ENCODE results near the gene PSAPL1.

Gene PSAPL1

DNA sequence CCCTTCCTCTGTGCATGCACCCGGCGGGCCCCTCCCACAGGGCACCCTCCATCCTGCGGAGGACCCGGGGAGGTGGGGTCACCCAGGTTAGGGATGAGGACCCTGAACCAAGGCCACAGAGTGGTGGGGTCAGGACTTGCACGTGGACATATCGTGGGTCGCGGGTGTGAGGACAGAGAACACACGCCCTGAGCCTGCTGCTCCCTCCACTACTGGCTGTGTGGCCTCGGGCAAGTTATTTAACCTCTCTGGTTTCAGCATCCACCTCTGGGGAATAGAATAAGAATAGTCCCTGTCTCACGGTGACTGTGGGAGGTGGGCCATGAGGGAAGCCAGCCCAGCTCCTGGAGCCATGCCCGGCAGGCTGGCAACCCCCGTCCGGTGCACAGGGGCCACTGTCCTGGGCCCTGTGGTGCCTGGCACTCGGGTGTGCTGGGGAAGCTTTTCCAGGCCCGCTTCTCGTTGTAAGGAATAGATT is 5.1 kb downstream of the PSAPL1 start:
- H2AFZ ChIP-seq (ENCODE audit: low read depth) = no peak overlapping the region
- no peaks in the 10 kb centered on the region for H4K20me1 ChIP-seq (ENCODE audit: insufficient read depth)
- no peaks in the 10 kb centered on the region for H3K79me2 ChIP-seq (ENCODE audit: insufficient read depth, low read depth)
- H3K4me3 ChIP-seq (IDR thresholded peaks at IDR 0.05; ENCODE audit: insufficient read depth, low read depth, low read length) = no peak overlapping the region
- no peak overlapping the region for H3K4me2 ChIP-seq
- H3K9ac ChIP-seq = no peak overlapping the region
- H3K36me3 ChIP-seq (ENCODE audit: insufficient read depth) = no peaks in the 10 kb centered on the region
- H3K27me3 ChIP-seq (ENCODE audit: insufficient read depth, low read depth) = peaks cover 2% of the 10 kb centered on the region; the same call in 1 of the 2 replicates
- no peaks in the 10 kb centered on the region for H3K4me1 ChIP-seq (ENCODE audit: low read depth, poor library complexity, severe bottlenecking)
- H3K27ac ChIP-seq = no peak overlapping the region
- TF ChIP-seq, protein P1, sequence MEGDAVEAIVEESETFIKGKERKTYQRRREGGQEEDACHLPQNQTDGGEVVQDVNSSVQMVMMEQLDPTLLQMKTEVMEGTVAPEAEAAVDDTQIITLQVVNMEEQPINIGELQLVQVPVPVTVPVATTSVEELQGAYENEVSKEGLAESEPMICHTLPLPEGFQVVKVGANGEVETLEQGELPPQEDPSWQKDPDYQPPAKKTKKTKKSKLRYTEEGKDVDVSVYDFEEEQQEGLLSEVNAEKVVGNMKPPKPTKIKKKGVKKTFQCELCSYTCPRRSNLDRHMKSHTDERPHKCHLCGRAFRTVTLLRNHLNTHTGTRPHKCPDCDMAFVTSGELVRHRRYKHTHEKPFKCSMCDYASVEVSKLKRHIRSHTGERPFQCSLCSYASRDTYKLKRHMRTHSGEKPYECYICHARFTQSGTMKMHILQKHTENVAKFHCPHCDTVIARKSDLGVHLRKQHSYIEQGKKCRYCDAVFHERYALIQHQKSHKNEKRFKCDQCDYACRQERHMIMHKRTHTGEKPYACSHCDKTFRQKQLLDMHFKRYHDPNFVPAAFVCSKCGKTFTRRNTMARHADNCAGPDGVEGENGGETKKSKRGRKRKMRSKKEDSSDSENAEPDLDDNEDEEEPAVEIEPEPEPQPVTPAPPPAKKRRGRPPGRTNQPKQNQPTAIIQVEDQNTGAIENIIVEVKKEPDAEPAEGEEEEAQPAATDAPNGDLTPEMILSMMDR (conservative IDR thresholded peaks at IDR 0.05; ENCODE audit: low read depth, low read length) = no peak

GRCh38 chr4:7429069-7429416 is 5.7 kb downstream of the PSAPL1 start:
- H3K36me3 ChIP-seq (ENCODE audit: insufficient read depth) = no peaks in the 10 kb centered on the region
- H3K79me2 ChIP-seq (ENCODE audit: insufficient read depth, low read depth) = no peaks in the 10 kb centered on the region
- H3K27ac ChIP-seq = no peak overlapping the region
- no peak overlapping the region for H2AFZ ChIP-seq (ENCODE audit: low read depth)
- no peaks in the 10 kb centered on the region for H4K20me1 ChIP-seq (ENCODE audit: insufficient read depth)
- H3K4me2 ChIP-seq = no peak overlapping the region
- no peak overlapping the region for H3K9ac ChIP-seq
- H3K4me1 ChIP-seq (ENCODE audit: low read depth, poor library complexity, severe bottlenecking) = no peaks in the 10 kb centered on the region
- no peak overlapping the region for H3K4me3 ChIP-seq (IDR thresholded peaks at IDR 0.05; ENCODE audit: insufficient read depth, low read depth, low read length)
- TF ChIP-seq, protein P1 (conservative IDR thresholded peaks at IDR 0.05; ENCODE audit: low read depth, low read length) = no peak
- H3K27me3 ChIP-seq (ENCODE audit: insufficient read depth, low read depth) = peaks cover 2% of the 10 kb centered on the region; the same call in 1 of the 2 replicates

- no peaks in the 10 kb centered on the region for H3K79me2 ChIP-seq (ENCODE audit: insufficient read depth, low read depth)
- H2AFZ ChIP-seq (ENCODE audit: low read depth) = no peak overlapping the region
- no peaks in the 10 kb centered on the region for H4K20me1 ChIP-seq (ENCODE audit: insufficient read depth)
- no peak overlapping the region for H3K4me2 ChIP-seq
- H3K36me3 ChIP-seq (ENCODE audit: insufficient read depth) = no peaks in the 10 kb centered on the region
- H3K4me1 ChIP-seq (ENCODE audit: low read depth, poor library complexity, severe bottlenecking) = no peaks in the 10 kb centered on the region
- H3K9ac ChIP-seq = no peak overlapping the region
- H3K27me3 ChIP-seq (ENCODE audit: insufficient read depth, low read depth) = peaks cover 2% of the 10 kb centered on the region; the same call in 1 of the 2 replicates
- TF ChIP-seq, protein P1 (conservative IDR thresholded peaks at IDR 0.05; ENCODE audit: low read depth, low read length) = no peak
- H3K4me3 ChIP-seq (IDR thresholded peaks at IDR 0.05; ENCODE audit: insufficient read depth, low read depth, low read length) = no peak overlapping the region
- H3K27ac ChIP-seq = no peak overlapping the region
Measured at GRCh38 chr4:7428261-7429068, 6.3 kb downstream of the PSAPL1 start.

DNA sequence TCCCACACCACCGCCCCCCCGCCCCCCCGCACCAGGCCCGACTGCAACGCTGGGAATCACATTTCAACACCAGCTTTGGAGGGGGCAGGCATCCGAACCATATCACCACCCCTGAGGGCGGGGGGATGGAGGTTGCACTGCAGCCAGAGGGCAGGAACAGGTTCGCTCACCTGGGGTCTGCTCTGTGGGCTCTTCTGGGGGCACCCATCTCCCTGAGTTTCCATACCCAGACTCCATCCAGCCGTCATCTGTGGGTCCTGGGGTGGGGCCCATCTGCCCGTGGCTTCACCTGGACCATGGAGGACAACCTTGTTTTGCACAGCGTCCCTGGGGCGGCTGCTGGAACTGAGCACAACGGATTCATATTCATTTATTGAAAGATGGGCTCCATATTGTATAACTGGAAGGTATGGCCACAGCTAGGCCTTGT is 6.9 kb downstream of the PSAPL1 start:
- no peak overlapping the region for H3K4me2 ChIP-seq
- no peaks in the 10 kb centered on the region for H3K4me1 ChIP-seq (ENCODE audit: low read depth, poor library complexity, severe bottlenecking)
- no peaks in the 10 kb centered on the region for H3K36me3 ChIP-seq (ENCODE audit: insufficient read depth)
- H3K79me2 ChIP-seq (ENCODE audit: insufficient read depth, low read depth) = no peaks in the 10 kb centered on the region
- no peak overlapping the region for H3K27ac ChIP-seq
- H4K20me1 ChIP-seq (ENCODE audit: insufficient read depth) = no peaks in the 10 kb centered on the region
- no peak overlapping the region for H3K4me3 ChIP-seq (IDR thresholded peaks at IDR 0.05; ENCODE audit: insufficient read depth, low read depth, low read length)
- no peak overlapping the region for H2AFZ ChIP-seq (ENCODE audit: low read depth)
- TF ChIP-seq, protein P1 (conservative IDR thresholded peaks at IDR 0.05; ENCODE audit: low read depth, low read length) = no peak
- H3K27me3 ChIP-seq (ENCODE audit: insufficient read depth, low read depth) = peaks cover 2% of the 10 kb centered on the region; the same call in 1 of the 2 replicates
- no peak overlapping the region for H3K9ac ChIP-seq
